Measurements from ENCODE around the gene CDKL2.

DNA sequence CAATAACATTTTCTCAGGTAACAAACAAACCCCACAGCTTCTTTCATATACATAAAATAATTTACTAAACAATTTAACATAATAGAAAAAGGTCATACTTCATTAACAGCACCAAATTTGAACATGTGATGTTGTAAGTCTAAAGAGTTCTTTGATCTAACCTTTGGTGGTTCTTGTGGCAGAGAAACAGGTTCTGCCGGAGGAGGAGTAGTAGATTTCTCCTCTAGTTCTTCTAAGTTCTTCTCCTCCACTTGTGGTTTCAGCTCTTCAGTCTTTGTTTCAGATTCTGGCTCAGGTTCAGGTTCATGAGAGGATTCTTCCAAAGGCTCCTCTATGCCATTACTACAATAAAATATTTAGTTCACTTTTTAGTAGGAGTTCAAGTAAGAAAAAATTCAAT lies 24.6 kb upstream of the CDKL2 start:
- TF ChIP-seq, protein P1, sequence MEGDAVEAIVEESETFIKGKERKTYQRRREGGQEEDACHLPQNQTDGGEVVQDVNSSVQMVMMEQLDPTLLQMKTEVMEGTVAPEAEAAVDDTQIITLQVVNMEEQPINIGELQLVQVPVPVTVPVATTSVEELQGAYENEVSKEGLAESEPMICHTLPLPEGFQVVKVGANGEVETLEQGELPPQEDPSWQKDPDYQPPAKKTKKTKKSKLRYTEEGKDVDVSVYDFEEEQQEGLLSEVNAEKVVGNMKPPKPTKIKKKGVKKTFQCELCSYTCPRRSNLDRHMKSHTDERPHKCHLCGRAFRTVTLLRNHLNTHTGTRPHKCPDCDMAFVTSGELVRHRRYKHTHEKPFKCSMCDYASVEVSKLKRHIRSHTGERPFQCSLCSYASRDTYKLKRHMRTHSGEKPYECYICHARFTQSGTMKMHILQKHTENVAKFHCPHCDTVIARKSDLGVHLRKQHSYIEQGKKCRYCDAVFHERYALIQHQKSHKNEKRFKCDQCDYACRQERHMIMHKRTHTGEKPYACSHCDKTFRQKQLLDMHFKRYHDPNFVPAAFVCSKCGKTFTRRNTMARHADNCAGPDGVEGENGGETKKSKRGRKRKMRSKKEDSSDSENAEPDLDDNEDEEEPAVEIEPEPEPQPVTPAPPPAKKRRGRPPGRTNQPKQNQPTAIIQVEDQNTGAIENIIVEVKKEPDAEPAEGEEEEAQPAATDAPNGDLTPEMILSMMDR (IDR thresholded peaks at IDR 0.05): no peak
- TF ChIP-seq POLR2A (IDR thresholded peaks at IDR 0.05): no peak

Data from testis (tissue), 2 donors.